Activated CD8-positive, alpha-beta memory T cell treated with anti-CD3 and anti-CD28 coated beads for 36 hours (primary cell): ENCODE data around the gene APBB3. TPM values are rescaled to one million over a fixed set of nuclear protein-coding genes. Genes with fewer than 3 reads are reported as not detected.
"Not testable (repeated sequence)": the region's sequence is repeated elsewhere in the genome, so short reads cannot be mapped to it uniquely, and the experiment has no call there.

Experiments used
- CTCF ChIA-PET: fragments of 350-600 bp; sonication (Branson Sonifier 250); formaldehyde crosslinking; loops from one replicate; lab custom pipeline; 2021; ENCODE audit warnings: antibody characterized with exemption; lab: Charles Lee
- POLR2A ChIA-PET: fragments of 350-600 bp; sonication (Branson Sonifier 250); formaldehyde crosslinking; loops from one replicate; lab custom pipeline; 2021; ENCODE audit warnings: antibody characterized with exemption; lab: Charles Lee
- total RNA-seq, 2 experiments: library from RNA; stranded (reverse); gene quantifications; one replicate each; pipeline ENCODE4 v1.2.3, GENCODE V29; 2021

Gene APBB3
- total RNA-seq, 2 experiments from 2014 or later = 14.1 to 15.3 TPM

- POLR2A ChIA-PET, CTCF ChIA-PET: not testable (repeated sequence)
Observed at GRCh38 chr5:140579188-140579747, 14.9 kb upstream of the APBB3 start.

GRCh38 chr5:140576776-140577201 is 12.4 kb upstream of the APBB3 start:
- ChIA-PET POLR2A (no interaction called here), CTCF (interaction anchor here (0.6 kb wide), 1 partner anchor 157 kb away, joined by 3 read pairs; no protein-coding TSS in a partner anchor)

GRCh38 chr5:140575309-140575708 is 10.9 kb upstream of the APBB3 start:
- CTCF ChIA-PET = interaction anchor here (1.3 kb wide), 1 partner anchor 60 kb away, joined by 3 read pairs; no protein-coding TSS in a partner anchor
- POLR2A ChIA-PET = interaction anchor here (0.6 kb wide), 1 partner anchor 34 kb away, joined by 4 read pairs; no protein-coding TSS in a partner anchor

- ChIA-PET POLR2A (no interaction called here), CTCF (interaction anchor here (1.3 kb wide), 1 partner anchor 61 kb away, joined by 3 read pairs; no protein-coding TSS in a partner anchor)
Observed at GRCh38 chr5:140574165-140574564, 9.8 kb upstream of the APBB3 start.

- POLR2A ChIA-PET = no interaction called here
- CTCF ChIA-PET = no interaction called here
Observed at GRCh38 chr5:140573683-140574082, 9.3 kb upstream of the APBB3 start.

GRCh38 chr5:140571105-140571504 is 6.7 kb upstream of the APBB3 start:
- CTCF ChIA-PET = interaction anchor here (1.0 to 1.6 kb wide), 3 partner anchors 61 to 115 kb away, joined by 3 read pairs; no protein-coding TSS in a partner anchor

GRCh38 chr5:140570488-140570887 is 6.1 kb upstream of the APBB3 start:
- ChIA-PET CTCF (interaction anchor here (1.0 to 1.6 kb wide), 2 partner anchors 62 to 64 kb away, joined by 3 read pairs; no protein-coding TSS in a partner anchor), POLR2A (no interaction called here)

More at GRCh38 chr5:140571105-140571504, 6.7 kb upstream of the APBB3 start:
- POLR2A ChIA-PET = no interaction called here

- CTCF ChIA-PET = interaction anchor here (0.8 to 1.6 kb wide), 2 partner anchors 65 to 664 kb away, joined by 3 read pairs; no protein-coding TSS in a partner anchor
- POLR2A ChIA-PET = no interaction called here
Observed at GRCh38 chr5:140570058-140570457, 5.7 kb upstream of the APBB3 start.

- CTCF ChIA-PET = interaction anchor here (0.8 to 1.1 kb wide), 2 partner anchors 22 to 663 kb away, joined by 3 read pairs; partner anchors contain the start of gene EIF4EBP3
- POLR2A ChIA-PET = interaction anchor here (0.7 kb wide), 1 partner anchor 11 kb away, joined by 3 read pairs; no protein-coding TSS in a partner anchor
Observed at GRCh38 chr5:140569197-140569596, 4.8 kb upstream of the APBB3 start.

- CTCF ChIA-PET = interaction anchor here (1.1 to 1.6 kb wide), 2 partner anchors 21 to 67 kb away, joined by 3 to 4 read pairs; partner anchors contain the start of gene EIF4EBP3
- POLR2A ChIA-PET = no interaction called here
Observed at GRCh38 chr5:140568443-140569063, 4.2 kb upstream of the APBB3 start.

GRCh38 chr5:140567871-140568270 is 3.5 kb upstream of the APBB3 start:
- POLR2A ChIA-PET = no interaction called here
- CTCF ChIA-PET = interaction anchor here (1.6 kb wide), 1 partner anchor 68 kb away, joined by 4 read pairs; no protein-coding TSS in a partner anchor

GRCh38 chr5:140567136-140567818 is 2.9 kb upstream of the APBB3 start:
- ChIA-PET CTCF (interaction anchor here (0.6 to 1.6 kb wide), 3 partner anchors 66 to 763 kb away, joined by 3 to 4 read pairs (median 3); partner anchors contain the start of genes CD14 and PCDHGA1), POLR2A (no interaction called here)

GRCh38 chr5:140566665-140567064 is 2.3 kb upstream of the APBB3 start:
- CTCF ChIA-PET = interaction anchor here (0.6 to 1.1 kb wide), 2 partner anchors 66 to 764 kb away, joined by 3 read pairs; partner anchors contain the start of genes CD14 and PCDHGA1

GRCh38 chr5:140565780-140566095 is 1.3 kb upstream of the APBB3 start:
- POLR2A ChIA-PET = interaction anchor here (0.8 to 1.0 kb wide), 3 partner anchors 8 to 69 kb away, joined by 3 to 5 read pairs (median 3); partner anchors contain the start of gene CD14

More at GRCh38 chr5:140566665-140567064, 2.3 kb upstream of the APBB3 start:
- POLR2A ChIA-PET = interaction anchor here (0.8 kb wide), 1 partner anchor 9 kb away, joined by 3 read pairs; no protein-coding TSS in a partner anchor

GRCh38 chr5:140565024-140565779 is 804 bp upstream of the APBB3 start:
- POLR2A ChIA-PET = interaction anchor here (1.0 to 1.8 kb wide), 3 partner anchors 67 to 126 kb away, joined by 3 to 5 read pairs (median 5); partner anchors contain the start of genes CD14, HARS1 and HARS2
- CTCF ChIA-PET = interaction anchor here (0.8 to 1.5 kb wide), 3 partner anchors 68 to 202 kb away, joined by 3 to 4 read pairs (median 3); partner anchors contain the start of gene CD14

More at GRCh38 chr5:140565780-140566095, 1.3 kb upstream of the APBB3 start:
- CTCF ChIA-PET = interaction anchor here (0.8 to 1.5 kb wide), 3 partner anchors 67 to 202 kb away, joined by 3 to 4 read pairs (median 3); partner anchors contain the start of gene CD14

- ChIA-PET CTCF (interaction anchor here (0.6 to 1.5 kb wide), 2 partner anchors 9 to 13 kb away, joined by 3 read pairs; no protein-coding TSS in a partner anchor), POLR2A (interaction anchor here (0.6 to 1.8 kb wide), 6 partner anchors 17 to 1353 kb away, joined by 3 to 5 read pairs (median 4); partner anchors contain the start of genes EIF4EBP3, HARS1, HARS2 and IK)
Observed at GRCh38 chr5:140563596-140563995, 802 bp downstream of the APBB3 start.

GRCh38 chr5:140561753-140562523 is 2.5 kb downstream of the APBB3 start:
- POLR2A ChIA-PET = interaction anchor here (0.6 kb wide), 2 partner anchors 60 to 129 kb away, joined by 3 to 4 read pairs; partner anchors contain the start of genes HARS1 and HARS2
- CTCF ChIA-PET = no interaction called here
